Measurements from ENCODE around the gene ICAM2. TPM values are rescaled to one million over a fixed set of nuclear protein-coding genes. Genes with fewer than 3 reads are reported as not detected.
"Not testable (repeated sequence)": the region's sequence is repeated elsewhere in the genome, so short reads cannot be mapped to it uniquely, and the experiment has no call there.

The ICAM2 gene
- total RNA-seq, 1 experiment from 2014 or later: not detected

DNA sequence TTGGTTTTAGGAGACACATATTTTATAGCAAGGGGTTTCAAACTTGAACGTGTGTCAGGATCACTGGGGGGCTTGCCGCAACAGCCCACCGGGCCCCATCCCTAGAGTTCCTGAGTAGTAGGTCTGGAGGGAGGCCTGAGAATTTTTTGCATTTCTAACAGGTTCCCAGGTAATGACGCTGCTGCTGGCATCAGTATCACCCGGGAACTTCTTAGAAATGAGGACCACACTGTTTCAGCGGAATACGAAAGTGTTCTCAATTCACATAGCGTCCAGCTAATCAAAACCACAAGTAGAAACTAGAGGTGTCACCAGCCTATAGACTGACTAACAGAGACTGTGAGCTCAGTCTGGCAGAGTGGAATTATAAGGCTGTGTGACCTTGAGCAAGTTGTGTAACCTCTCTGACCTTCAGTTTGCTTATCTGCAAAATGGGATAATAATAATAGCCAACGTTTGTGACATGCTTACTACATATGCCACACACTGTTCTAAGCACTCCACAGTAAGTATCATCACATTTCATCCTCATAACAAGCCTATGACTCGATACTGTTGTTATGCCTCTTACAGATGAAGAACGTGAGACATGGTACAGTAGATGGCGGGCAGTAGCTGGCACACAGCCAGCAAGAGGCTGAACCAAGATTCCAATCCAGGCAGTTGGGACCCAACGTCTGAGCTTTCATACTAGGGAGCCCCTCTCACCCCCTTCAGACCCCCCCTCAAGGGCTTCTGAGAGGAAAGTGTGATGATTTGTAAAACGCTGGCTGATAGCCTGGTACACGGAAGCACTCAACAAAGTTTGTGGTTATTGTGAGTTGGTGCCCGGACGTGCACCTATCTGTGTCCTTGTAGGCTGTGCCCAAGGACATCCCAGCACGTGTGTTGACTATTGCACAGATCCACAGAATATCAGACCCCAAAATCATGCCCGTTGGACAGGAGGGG, 4.6 kb upstream of the ICAM2 start:
- no peaks in the 10 kb centered on the region for H3K36me3 ChIP-seq
- 0 out of 2 replicates have a peak, but pooled peaks cover 3% of the 10 kb centered on the region for H3K27me3 ChIP-seq
- no peaks in the 10 kb centered on the region for H3K9me3 ChIP-seq
- no peak for DNase-seq
- H3K4me3 ChIP-seq: no peak overlapping the region

DNA sequence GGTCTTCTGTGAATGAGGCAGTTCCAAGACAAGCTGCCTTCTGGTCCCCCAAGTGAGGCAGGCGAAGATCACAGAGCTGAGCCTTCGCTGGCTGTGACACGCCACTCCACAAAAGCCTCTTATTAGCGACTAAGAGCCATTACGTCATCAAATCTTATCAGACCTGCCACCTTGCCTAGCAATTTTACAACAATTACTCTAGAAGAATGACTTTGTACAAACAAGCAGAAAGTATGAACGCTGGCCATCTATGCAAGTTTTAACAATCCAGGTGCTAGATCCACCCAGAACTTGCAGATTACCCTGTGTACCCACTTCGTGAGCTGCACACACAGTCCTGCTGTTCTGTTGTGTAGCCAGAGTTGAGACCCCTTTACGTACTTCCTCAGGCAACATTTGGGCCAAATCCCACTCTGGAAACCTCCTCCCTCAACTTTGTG, 3.8 kb upstream of the ICAM2 start:
- DNase-seq: no peak
- no peak overlapping the region for H3K4me3 ChIP-seq
- H3K9me3 ChIP-seq: no peaks in the 10 kb centered on the region
- H3K27me3 ChIP-seq: 0 out of 2 replicates have a peak, but pooled peaks cover 3% of the 10 kb centered on the region
- no peaks in the 10 kb centered on the region for H3K36me3 ChIP-seq

DNA sequence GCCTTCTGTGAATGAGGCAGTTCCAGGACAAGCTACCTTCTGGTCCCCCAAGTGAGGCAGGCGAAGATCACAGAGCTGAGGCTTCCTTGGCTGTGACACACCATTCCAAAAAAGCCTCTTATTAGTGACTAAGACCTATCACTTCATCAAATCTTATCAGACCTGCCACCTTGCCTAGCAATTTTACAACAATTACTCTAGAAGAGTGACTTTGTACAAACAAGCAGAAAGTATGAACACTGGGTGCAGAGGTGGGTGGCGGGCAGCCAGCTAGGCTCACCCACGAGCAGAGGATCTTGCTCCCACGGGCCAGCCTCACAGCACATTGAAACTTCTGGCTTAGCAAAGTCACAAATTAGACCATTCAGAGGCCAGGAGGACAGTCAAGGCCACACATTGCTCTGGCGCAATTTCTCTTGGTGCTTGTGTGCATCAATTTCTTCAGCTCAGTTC, 2.2 kb upstream of the ICAM2 start:
- Histone ChIP-seq H3K36me3 (no peaks in the 10 kb centered on the region), H3K4me3 (no peak overlapping the region), H3K9me3 (no peaks in the 10 kb centered on the region), H3K27me3 (0 out of 2 replicates have a peak, but pooled peaks cover 3% of the 10 kb centered on the region)
- no peak for DNase-seq

- H3K9me3 ChIP-seq, H3K36me3 ChIP-seq, H3K27me3 ChIP-seq, H3K4me3 ChIP-seq, DNase-seq: not testable (repeated sequence)
Measured at GRCh38 chr17:64019551-64019961, 877 bp downstream of the ICAM2 start.

GRCh38 chr17:64017381-64017980, 3.0 kb downstream of the ICAM2 start:
- Histone ChIP-seq H3K9me3 (no peaks in the 10 kb centered on the region), H3K27me3 (peaks cover 10% of the 10 kb centered on the region; the same call in 1 of the 2 replicates), H3K36me3 (no peaks in the 10 kb centered on the region), H3K4me3 (no peak overlapping the region)
- DNase-seq: no peak

GRCh38 chr17:64016974-64017373, 3.5 kb downstream of the ICAM2 start:
- Histone ChIP-seq H3K4me3 (no peak overlapping the region), H3K27me3 (peaks cover 10% of the 10 kb centered on the region; the same call in 1 of the 2 replicates), H3K9me3 (no peaks in the 10 kb centered on the region), H3K36me3 (no peaks in the 10 kb centered on the region)
- no peak for DNase-seq

- Histone ChIP-seq H3K36me3 (no peaks in the 10 kb centered on the region), H3K9me3 (no peaks in the 10 kb centered on the region), H3K27me3 (peaks cover 10% of the 10 kb centered on the region; the same call in 1 of the 2 replicates), H3K4me3 (no peak overlapping the region)
- DNase-seq: no peak
Measured at GRCh38 chr17:64016231-64016784, 4.1 kb downstream of the ICAM2 start.

DNA sequence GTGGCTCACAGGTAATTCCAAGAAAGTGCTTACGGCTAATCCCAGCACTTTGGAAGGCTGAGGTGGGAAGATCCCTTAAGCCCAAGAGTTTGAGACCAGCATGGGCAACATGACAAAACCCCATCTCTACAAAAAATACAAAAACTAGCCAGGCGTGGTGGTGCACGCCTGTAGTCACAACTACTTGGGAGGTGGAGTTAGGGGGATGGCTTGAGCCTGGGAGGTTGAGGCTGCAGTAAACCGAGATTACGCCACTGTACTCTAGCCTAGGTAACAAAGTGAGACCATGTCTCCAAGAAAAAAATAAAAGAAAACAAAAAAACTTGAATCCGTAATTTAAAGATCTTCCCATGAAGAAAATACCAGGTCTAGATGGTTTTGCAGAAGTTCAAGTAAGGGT, 5.0 kb downstream of the ICAM2 start:
- no peaks in the 10 kb centered on the region for H3K9me3 ChIP-seq
- no peak for DNase-seq
- peaks cover 10% of the 10 kb centered on the region; the same call in 1 of the 2 replicates for H3K27me3 ChIP-seq
- no peak overlapping the region for H3K4me3 ChIP-seq
- no peaks in the 10 kb centered on the region for H3K36me3 ChIP-seq

- Histone ChIP-seq H3K9me3 (peaks cover 3% of the 10 kb centered on the region; the same call in 1 of the 2 replicates), H3K4me3 (no peak overlapping the region), H3K36me3 (no peaks in the 10 kb centered on the region), H3K27me3 (peaks cover 3% of the 10 kb centered on the region; the same call in 1 of the 2 replicates)
- no peak for DNase-seq
Measured at GRCh38 chr17:64009571-64010402, 10.6 kb downstream of the ICAM2 start.

DNA sequence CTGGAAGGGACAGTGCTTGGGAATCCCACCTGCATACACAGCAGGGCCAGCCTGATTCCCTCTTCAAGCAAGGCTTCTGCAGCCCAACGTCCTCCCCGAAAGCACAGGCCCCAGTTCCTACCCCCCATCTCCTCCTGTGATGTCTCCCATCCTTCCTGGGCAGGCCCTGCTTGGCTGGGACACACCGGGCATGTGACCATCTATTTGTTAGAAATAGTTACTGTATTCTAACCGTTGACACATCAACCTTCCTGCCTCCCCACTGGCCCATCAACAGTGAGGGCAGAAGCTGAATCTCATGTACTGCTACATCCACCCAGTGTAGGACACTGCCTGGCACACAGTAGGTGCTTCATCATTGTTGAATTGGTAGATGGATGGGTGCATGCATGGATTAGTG, 11.6 kb downstream of the ICAM2 start:
- H3K36me3 ChIP-seq: no peaks in the 10 kb centered on the region
- no peak for DNase-seq
- H3K9me3 ChIP-seq: peaks cover 3% of the 10 kb centered on the region; the same call in 1 of the 2 replicates
- H3K27me3 ChIP-seq: peaks cover 3% of the 10 kb centered on the region; the same call in 1 of the 2 replicates
- no peak overlapping the region for H3K4me3 ChIP-seq

DNA sequence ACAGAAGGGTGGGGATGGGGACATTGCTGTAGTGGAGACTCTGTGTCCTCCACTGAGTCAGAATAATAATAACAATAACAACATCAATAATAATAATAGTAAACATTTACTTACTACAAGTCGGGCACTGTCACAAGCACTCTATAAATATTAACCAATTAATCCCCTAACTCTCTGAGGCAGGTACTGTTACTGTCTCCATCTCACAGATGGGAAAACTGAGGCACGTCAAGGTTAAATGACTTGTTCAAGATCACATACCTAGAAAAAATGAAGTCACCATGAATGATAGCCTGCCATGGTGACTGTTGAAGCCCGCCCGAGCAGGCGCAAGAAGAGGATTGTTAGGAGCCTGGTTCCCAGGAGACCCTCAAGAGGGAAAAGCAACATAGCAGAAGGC, 12.1 kb downstream of the ICAM2 start:
- no peaks in the 10 kb centered on the region for H3K36me3 ChIP-seq
- peaks cover 3% of the 10 kb centered on the region; the same call in 1 of the 2 replicates for H3K9me3 ChIP-seq
- DNase-seq: no peak
- peaks cover 3% of the 10 kb centered on the region; the same call in 1 of the 2 replicates for H3K27me3 ChIP-seq
- H3K4me3 ChIP-seq: no peak overlapping the region

- H3K9me3 ChIP-seq: peaks cover 3% of the 10 kb centered on the region; the same call in 1 of the 2 replicates
- DNase-seq: no peak
- H3K4me3 ChIP-seq: no peak overlapping the region
- peaks cover under 1% of the 10 kb centered on the region; the same call in 1 of the 2 replicates for H3K27me3 ChIP-seq
- H3K36me3 ChIP-seq: no peaks in the 10 kb centered on the region
Measured at GRCh38 chr17:64007838-64008282, 12.6 kb downstream of the ICAM2 start.

GRCh38 chr17:64007089-64007837, 13.2 kb downstream of the ICAM2 start:
- H3K9me3 ChIP-seq, H3K36me3 ChIP-seq, H3K27me3 ChIP-seq, H3K4me3 ChIP-seq, DNase-seq: not testable (repeated sequence)

- H3K36me3 ChIP-seq: no peaks in the 10 kb centered on the region
- H3K4me3 ChIP-seq: no peak overlapping the region
- H3K27me3 ChIP-seq: no peaks in the 10 kb centered on the region
- H3K9me3 ChIP-seq: peaks cover 3% of the 10 kb centered on the region; the same call in 1 of the 2 replicates
- no peak for DNase-seq
Measured at GRCh38 chr17:64006361-64007088, 13.9 kb downstream of the ICAM2 start.

DNA sequence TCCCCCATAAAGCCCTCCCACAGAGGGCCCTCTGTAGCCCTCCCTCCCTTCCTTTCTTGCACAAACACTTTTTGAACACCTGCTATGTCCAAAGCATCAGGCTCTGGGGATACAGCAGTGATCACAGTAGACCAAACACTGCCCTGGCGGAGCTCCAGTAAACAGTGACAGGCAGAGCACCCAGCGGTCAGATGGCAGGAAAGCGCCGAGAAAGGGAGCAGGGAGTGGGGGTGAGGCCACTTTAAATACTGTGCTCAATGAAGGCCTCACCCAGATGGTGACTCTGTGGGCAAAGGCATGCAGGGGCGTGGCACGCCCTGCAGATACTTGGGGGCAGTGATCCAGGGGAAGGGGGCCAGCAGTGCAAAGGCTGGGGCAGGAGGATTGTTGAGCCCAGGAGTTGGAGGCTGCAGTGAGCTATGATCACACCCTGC, 14.7 kb downstream of the ICAM2 start:
- H3K9me3 ChIP-seq: peaks cover 3% of the 10 kb centered on the region; the same call in 1 of the 2 replicates
- H3K4me3 ChIP-seq: no peak overlapping the region
- no peaks in the 10 kb centered on the region for H3K36me3 ChIP-seq
- peak; percentile 51 for DNase-seq
- H3K27me3 ChIP-seq: no peaks in the 10 kb centered on the region
